Body of pancreas (tissue), 4 donors: ENCODE measurements around the gene AGRP. TPM values are rescaled to one million over a fixed set of nuclear protein-coding genes. Genes with fewer than 3 reads are reported as not detected.
A peak's percentile ranks its signal among the peaks of the same experiment; 100 is the strongest.

Experiments
- ATAC-seq: fragments of 150-250 bp; one replicate; pipeline ENCODE4 v1.9.1; 2016
- DNase-seq, 4 donors: peaks; one replicate each; pipeline ENCODE4 v3.0.0-alpha.2; 2019
- H3K27ac ChIP-seq, 4 donors: fragments of 200-600 bp; sonication (generic); 1 replicate in 3 of 4; 2 replicates in 1 of 4; pipeline versions ENCODE4 v1.5.1 to v1.6.1; 2016 to 2019; ENCODE audit warnings: mild to moderate bottlenecking in 1 of 4, mixed read lengths in 1 of 4, moderate library complexity in 1 of 4
- H3K27me3 ChIP-seq, 2 donors: fragments of 200-600 bp; sonication (generic); one replicate each; pipeline ENCODE4 v1.6.0; 2016; ENCODE audit warnings: mild to moderate bottlenecking in 1 of 2
- H3K36me3 ChIP-seq, 2 donors: fragments of 200-600 bp; sonication (generic); replicated peaks in 1 of 2; 2 replicates each; pipeline ENCODE4 v1.5.1; 2016; ENCODE audit warnings: low read depth in 2 of 2; ENCODE audit not compliant: insufficient read depth in 1 of 2
- H3K4me1 ChIP-seq: fragments of 200-600 bp; sonication (generic); one replicate; pipeline ENCODE4 v1.6.0; 2016
- H3K4me3 ChIP-seq, 2 donors: fragments of 200-600 bp; sonication (generic); 1 replicate in 1 of 2; 2 replicates in 1 of 2; pipeline ENCODE4 v1.5.1; 2016 to 2019
- H3K9me3 ChIP-seq, 3 donors: fragments of 200-600 bp; sonication (generic); 1 replicate in 2 of 3; 2 replicates in 1 of 3; pipeline ENCODE4 v1.5.1; 2016
- POLR2A ChIP-seq, 3 donors: fragments of 450-650 bp; IDR thresholded peaks; one replicate each; pipeline ENCODE4 v1.6.1; 2016; ENCODE audit warnings: antibody characterized with exemption in 3 of 3, mild to moderate bottlenecking in 2 of 3
- WGBS, 2 donors: methylation state at CpG; one replicate each; pipeline ENCODE4 v1.1.5; 2017; 5-methylcytosine and 5-hydroxymethylcytosine counted together
- intact Hi-C: fragments of 100-400 bp; cut with DNase I; formaldehyde crosslinking; loops from one replicate; pipeline ENCODE4 v1.15.1; 2023
- total RNA-seq, 2 donors: library from RNA; depleted of rRNA; stranded (reverse); fragments of >200 nt; gene quantifications; one replicate each; pipeline ENCODE4 v1.1.0, GENCODE V29; 2016
- TF ChIP-seq, protein P1 (sequence below), 7 experiments: fragments of 450-650 bp in 4 of 7; fragments of 200-600 bp in 3 of 7; sonication (generic) in 3 of 7; IDR thresholded peaks; one replicate each; pipeline ENCODE4 v1.5.1; 2016 to 2019; ENCODE audit warnings: antibody characterized with exemption in 7 of 7

The AGRP gene
- total RNA-seq, 2 donors from 2014 or later, result not detected

DNA sequence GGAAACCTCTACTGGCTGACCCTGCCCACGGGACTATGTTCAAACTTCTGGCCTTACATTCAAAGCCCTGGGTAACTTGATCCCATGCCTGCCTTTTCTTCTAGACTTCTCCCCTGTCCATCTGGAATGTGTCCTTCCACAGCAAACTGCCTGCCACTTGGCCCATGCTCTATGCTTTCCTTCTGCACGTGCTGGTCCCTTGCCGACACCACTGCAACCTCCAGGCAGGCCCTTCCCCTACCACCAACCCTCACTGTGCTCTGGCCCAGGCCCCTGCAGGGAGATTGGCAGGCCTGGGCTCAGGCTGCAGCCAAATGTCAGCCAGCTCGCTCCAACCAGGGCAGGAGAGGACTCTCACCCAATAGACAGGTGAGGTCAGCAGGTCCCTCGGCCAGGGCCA, 41.4 kb downstream of the AGRP start:
- H3K27ac ChIP-seq, result peak overlapping the region; percentile 65 to 75 (median 70)
- TF ChIP-seq, protein P1, sequence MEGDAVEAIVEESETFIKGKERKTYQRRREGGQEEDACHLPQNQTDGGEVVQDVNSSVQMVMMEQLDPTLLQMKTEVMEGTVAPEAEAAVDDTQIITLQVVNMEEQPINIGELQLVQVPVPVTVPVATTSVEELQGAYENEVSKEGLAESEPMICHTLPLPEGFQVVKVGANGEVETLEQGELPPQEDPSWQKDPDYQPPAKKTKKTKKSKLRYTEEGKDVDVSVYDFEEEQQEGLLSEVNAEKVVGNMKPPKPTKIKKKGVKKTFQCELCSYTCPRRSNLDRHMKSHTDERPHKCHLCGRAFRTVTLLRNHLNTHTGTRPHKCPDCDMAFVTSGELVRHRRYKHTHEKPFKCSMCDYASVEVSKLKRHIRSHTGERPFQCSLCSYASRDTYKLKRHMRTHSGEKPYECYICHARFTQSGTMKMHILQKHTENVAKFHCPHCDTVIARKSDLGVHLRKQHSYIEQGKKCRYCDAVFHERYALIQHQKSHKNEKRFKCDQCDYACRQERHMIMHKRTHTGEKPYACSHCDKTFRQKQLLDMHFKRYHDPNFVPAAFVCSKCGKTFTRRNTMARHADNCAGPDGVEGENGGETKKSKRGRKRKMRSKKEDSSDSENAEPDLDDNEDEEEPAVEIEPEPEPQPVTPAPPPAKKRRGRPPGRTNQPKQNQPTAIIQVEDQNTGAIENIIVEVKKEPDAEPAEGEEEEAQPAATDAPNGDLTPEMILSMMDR (IDR thresholded peaks at IDR 0.05), result no peak
- TF ChIP-seq POLR2A (IDR thresholded peaks at IDR 0.05), result no peak
- no peak overlapping the region for H3K4me3 ChIP-seq
- WGBS, 2 donors, result 35 to 39% methylated on average over 4 to 5 of the region's 5 CpGs
- H3K36me3 ChIP-seq, result peaks cover 9 to 16% of the 10 kb centered on the region in 2 donors
- no peaks in the 10 kb centered on the region for H3K27me3 ChIP-seq
- peak in 2 of 4 donors; percentile 41 to 51 for DNase-seq
- H3K4me1 ChIP-seq, result peaks cover 56% of the 10 kb centered on the region
- H3K9me3 ChIP-seq, result no peaks in the 10 kb centered on the region
- ATAC-seq, result no peak
- intact Hi-C loops, result no loop called here

DNA sequence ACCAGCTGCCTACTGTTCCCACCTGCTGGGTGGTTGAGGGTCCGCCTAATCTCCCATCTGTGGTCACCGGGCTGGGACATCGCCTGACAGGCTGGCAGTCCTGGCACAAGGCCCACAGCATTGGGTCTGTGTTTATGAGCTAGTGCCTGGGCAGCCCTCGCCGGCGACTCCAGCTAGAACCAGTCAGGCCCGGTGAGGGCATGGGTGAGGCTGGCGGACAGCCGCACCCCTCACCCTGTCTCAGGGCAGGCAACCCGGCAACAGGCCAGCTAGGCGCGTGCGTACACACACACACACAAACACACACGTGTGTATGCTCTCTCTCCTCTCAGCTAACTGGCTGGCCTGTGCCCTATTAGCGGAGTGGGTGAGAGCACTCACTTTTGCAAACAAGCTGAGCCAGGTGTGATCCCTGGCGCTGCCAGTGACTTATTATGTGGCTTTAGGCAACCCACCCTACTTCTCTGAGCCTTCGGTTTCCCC, 42.0 kb downstream of the AGRP start:
- TF ChIP-seq, protein P1 (IDR thresholded peaks at IDR 0.05), result no peak
- peak in 1 of 3 donors; percentile 8 for TF ChIP-seq POLR2A (IDR thresholded peaks at IDR 0.05)
- H3K9me3 ChIP-seq, result no peaks in the 10 kb centered on the region
- H3K36me3 ChIP-seq, result peaks cover 9 to 16% of the 10 kb centered on the region in 2 donors
- ATAC-seq (peak; percentile 88), DNase-seq (peak; percentile 83 to 96 (median 94))
- intact Hi-C loops, result no loop called here
- no peaks in the 10 kb centered on the region for H3K27me3 ChIP-seq
- WGBS, 2 donors, result 24 to 26% methylated on average over 7 to 17 of the region's 17 CpGs
- no peak overlapping the region for H3K4me3 ChIP-seq
- peaks cover 50% of the 10 kb centered on the region for H3K4me1 ChIP-seq
- peak overlapping the region; percentile 65 to 75 (median 70) for H3K27ac ChIP-seq

DNA sequence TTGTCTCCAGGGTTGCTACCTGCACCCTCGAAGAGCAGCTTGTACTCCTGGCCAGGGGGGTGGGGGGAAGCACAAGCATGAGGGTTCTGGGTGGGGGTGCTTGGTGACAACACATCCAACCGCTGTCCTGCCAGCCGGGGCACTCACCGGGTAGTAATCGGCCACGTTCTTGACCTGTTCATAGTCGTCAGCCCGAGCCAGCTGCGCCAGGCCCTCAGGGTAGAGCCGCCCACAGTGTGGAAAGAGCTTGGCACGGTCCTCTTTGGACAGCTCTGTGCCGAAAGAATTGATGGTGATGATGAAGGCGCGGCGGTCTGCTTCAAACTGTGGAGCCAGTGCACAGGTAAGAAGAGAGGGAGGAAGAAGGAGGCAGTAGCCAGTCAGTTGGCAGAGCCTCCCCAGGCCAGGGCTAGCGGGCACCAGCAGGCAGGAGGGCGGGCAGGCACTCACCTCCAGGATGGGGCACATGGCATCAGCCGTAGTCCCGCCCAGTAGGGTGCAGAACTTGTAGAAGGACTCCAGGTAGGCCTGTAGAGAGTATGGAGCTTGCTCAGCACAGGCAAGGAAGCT, 44.4 kb downstream of the AGRP start:
- Histone ChIP-seq H3K27me3 (no peaks in the 10 kb centered on the region), H3K36me3 (peaks cover 9 to 16% of the 10 kb centered on the region in 2 donors), H3K27ac (no peak overlapping the region), H3K4me1 (peaks cover 32% of the 10 kb centered on the region), H3K4me3 (no peak overlapping the region), H3K9me3 (no peaks in the 10 kb centered on the region)
- WGBS, 2 donors, result 94 to 95% methylated on average over 9 to 14 of the region's 19 CpGs
- intact Hi-C loops, result no loop called here
- no peak for TF ChIP-seq POLR2A (IDR thresholded peaks at IDR 0.05)
- TF ChIP-seq, protein P1 (IDR thresholded peaks at IDR 0.05), result no peak
- ATAC-seq, result no peak
- DNase-seq, result no peak

DNA sequence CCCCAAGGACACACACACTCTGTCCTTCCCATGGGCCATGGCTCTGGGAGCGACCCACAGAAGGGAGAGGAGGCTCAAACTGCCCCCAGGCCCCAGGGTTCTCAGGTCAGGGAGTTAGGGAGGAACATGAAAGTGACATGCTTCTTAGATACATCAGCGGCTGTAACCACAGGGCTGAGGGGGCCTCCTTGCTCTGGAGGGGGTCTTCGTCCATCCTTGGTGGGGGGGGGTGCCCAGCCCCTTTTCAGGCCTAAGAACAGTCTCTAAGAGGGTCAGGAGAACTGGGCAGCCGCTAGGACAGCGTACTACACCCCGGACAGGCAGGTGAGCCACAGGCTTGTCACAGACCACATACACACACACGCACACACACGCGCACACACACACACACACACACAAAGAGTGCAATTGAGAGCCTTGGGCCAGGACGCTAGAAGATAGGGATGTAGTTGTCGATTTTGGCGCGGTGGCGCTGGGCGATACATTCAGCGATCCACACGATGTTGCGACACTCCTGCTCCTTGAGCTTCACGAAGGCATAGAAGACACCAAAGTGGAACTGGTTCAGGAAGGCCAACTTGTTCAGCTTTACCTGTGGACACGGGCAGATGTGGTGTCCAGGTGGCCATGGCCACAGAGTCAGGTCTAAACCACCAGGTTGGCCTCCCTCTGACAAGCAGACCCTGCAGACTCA, 45.1 kb downstream of the AGRP start:
- Histone ChIP-seq H3K4me1 (peaks cover 26% of the 10 kb centered on the region), H3K27me3 (no peaks in the 10 kb centered on the region), H3K27ac (no peak overlapping the region), H3K9me3 (no peaks in the 10 kb centered on the region), H3K36me3 (peaks cover 9 to 16% of the 10 kb centered on the region in 2 donors), H3K4me3 (no peak overlapping the region)
- TF ChIP-seq, protein P1 (IDR thresholded peaks at IDR 0.05), result no peak
- no peak for TF ChIP-seq POLR2A (IDR thresholded peaks at IDR 0.05)
- intact Hi-C loops, result no loop called here
- ATAC-seq (no peak), DNase-seq (no peak)
- 89 to 91% methylated on average over 16 to 20 of the region's 20 CpGs for WGBS, 2 donors
